Upper lobe of right lung (tissue), 1 donor: ENCODE results near the gene NDUFV2. TPM values are rescaled to one million over a fixed set of nuclear protein-coding genes. Genes with fewer than 3 reads are reported as not detected.

Source experiments
- ATAC-seq: fragments of 200-7000 bp; cut with Tn5 transposase; one replicate; pipeline ENCODE4 v1.9.1; 2020; ENCODE audit warnings: mild to moderate bottlenecking, moderate library complexity
- DNase-seq: peaks from one replicate; pipeline ENCODE4 v3.0.0-alpha.2; 2020
- H3K27ac ChIP-seq: fragments of 200-600 bp; one replicate; pipeline ENCODE4 v1.8.0; 2022
- H3K27me3 ChIP-seq: fragments of 200-600 bp; one replicate; pipeline ENCODE4 v1.8.0; 2022; ENCODE audit warnings: mild to moderate bottlenecking
- H3K36me3 ChIP-seq: fragments of 200-600 bp; one replicate; pipeline ENCODE4 v1.8.0; 2022
- H3K4me1 ChIP-seq: fragments of 200-600 bp; one replicate; pipeline ENCODE4 v1.8.0; 2022
- H3K4me3 ChIP-seq: fragments of 200-600 bp; one replicate; pipeline ENCODE4 v1.8.0; 2022; ENCODE audit warnings: mild to moderate bottlenecking
- H3K9me3 ChIP-seq: fragments of 200-600 bp; one replicate; pipeline ENCODE4 v1.8.0; 2022
- intact Hi-C: fragments of 100-400 bp; cut with DNase I; formaldehyde crosslinking; loops from one replicate; pipeline ENCODE4 v1.11.0; 2022
- total RNA-seq: library from RNA; stranded (reverse); fragmentation: NEBNext Ultra II Directional; extraction: Animal tissue kit (Norgen Biotek cat#: 25700); gene quantifications from one replicate; pipeline ENCODE4 v1.2.1, GENCODE V29; 2021
- TF ChIP-seq, protein P1 (sequence below): fragments of 200-600 bp; IDR thresholded peaks from one replicate; pipeline ENCODE4 v1.8.0; 2022; ENCODE audit warnings: antibody characterized with exemption
- donor health status: DM: no; HTN: yes; CAD: no; lungs with severe emphysema.

Gene NDUFV2
- total RNA-seq, 1 donor from 2014 or later: 106 TPM

GRCh38 chr18:9103376-9103873, 926 bp downstream of the NDUFV2 start:
- peak overlapping the region; percentile 92 for H3K27ac ChIP-seq
- H3K4me3 ChIP-seq: peak overlapping the region; percentile 77
- DNase-seq (no peak), ATAC-seq (no peak)
- H3K9me3 ChIP-seq: no peaks in the 10 kb centered on the region
- intact Hi-C loops: no loop called here
- H3K4me1 ChIP-seq: peaks cover 46% of the 10 kb centered on the region
- H3K27me3 ChIP-seq: no peaks in the 10 kb centered on the region
- TF ChIP-seq, protein P1, sequence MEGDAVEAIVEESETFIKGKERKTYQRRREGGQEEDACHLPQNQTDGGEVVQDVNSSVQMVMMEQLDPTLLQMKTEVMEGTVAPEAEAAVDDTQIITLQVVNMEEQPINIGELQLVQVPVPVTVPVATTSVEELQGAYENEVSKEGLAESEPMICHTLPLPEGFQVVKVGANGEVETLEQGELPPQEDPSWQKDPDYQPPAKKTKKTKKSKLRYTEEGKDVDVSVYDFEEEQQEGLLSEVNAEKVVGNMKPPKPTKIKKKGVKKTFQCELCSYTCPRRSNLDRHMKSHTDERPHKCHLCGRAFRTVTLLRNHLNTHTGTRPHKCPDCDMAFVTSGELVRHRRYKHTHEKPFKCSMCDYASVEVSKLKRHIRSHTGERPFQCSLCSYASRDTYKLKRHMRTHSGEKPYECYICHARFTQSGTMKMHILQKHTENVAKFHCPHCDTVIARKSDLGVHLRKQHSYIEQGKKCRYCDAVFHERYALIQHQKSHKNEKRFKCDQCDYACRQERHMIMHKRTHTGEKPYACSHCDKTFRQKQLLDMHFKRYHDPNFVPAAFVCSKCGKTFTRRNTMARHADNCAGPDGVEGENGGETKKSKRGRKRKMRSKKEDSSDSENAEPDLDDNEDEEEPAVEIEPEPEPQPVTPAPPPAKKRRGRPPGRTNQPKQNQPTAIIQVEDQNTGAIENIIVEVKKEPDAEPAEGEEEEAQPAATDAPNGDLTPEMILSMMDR: no peak
- H3K36me3 ChIP-seq: no peaks in the 10 kb centered on the region

DNA sequence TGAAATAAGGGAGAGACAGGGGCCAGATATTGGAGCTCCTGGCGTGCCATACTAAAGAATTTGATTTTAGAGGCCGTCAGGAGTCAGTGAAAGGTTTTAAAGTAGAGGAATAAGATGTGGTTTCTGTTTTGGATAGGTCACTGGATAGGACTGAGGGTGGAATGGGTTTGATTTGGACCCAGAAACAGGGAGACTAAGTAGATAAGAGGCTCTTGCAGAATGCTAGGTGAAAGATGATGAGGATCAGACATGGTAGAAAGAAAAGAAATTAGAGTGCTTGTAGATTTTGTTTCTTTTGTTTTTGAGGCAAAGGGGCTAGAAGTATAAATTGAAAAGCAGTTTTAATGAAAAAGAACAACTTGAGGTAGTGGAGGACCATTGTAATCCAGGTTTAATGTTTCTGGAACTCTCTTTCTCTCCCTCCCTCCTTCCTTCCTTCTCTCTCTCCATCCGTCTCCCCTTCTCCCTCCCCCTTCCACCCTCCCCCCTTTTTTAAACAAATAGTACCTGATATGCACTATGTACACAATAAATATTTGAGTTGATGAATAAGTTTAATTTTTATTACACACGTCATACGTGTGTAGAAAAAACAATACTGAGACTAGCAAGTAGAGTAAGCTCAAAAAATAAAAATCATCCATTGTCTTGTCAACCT, 1.9 kb downstream of the NDUFV2 start:
- peak overlapping the region; percentile 92 for H3K27ac ChIP-seq
- H3K4me3 ChIP-seq: peak overlapping the region; percentile 77
- H3K36me3 ChIP-seq: no peaks in the 10 kb centered on the region
- peaks cover 54% of the 10 kb centered on the region for H3K4me1 ChIP-seq
- intact Hi-C loops: no loop called here
- DNase-seq (no peak), ATAC-seq (no peak)
- TF ChIP-seq, protein P1: no peak
- no peaks in the 10 kb centered on the region for H3K27me3 ChIP-seq
- H3K9me3 ChIP-seq: no peaks in the 10 kb centered on the region

DNA sequence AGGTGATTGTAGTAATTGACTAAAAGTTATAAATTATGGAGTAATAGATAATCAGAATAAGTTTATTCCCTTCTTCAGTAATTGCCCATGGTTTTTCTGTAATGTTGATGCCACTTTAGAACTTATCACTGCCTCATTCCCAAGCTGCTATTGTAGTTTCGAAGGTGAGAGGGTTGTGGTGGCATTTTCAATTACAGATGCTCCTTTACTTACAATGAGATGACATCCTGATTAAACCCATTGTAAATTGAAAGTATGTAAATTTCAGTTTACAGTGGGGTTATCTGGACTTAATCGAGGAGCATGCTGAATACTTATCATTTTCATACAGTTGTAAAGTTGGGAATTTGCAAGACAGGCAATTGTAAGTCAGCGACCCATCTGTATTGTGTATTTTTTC, 2.9 kb downstream of the NDUFV2 start:
- ATAC-seq: no peak
- Histone ChIP-seq H3K36me3 (no peaks in the 10 kb centered on the region), H3K4me1 (peaks cover 64% of the 10 kb centered on the region), H3K4me3 (peak overlapping the region; percentile 77), H3K27ac (no peak overlapping the region), H3K27me3 (no peaks in the 10 kb centered on the region), H3K9me3 (no peaks in the 10 kb centered on the region)
- TF ChIP-seq, protein P1: no peak
- intact Hi-C loops: no loop called here
- no peak for DNase-seq

DNA sequence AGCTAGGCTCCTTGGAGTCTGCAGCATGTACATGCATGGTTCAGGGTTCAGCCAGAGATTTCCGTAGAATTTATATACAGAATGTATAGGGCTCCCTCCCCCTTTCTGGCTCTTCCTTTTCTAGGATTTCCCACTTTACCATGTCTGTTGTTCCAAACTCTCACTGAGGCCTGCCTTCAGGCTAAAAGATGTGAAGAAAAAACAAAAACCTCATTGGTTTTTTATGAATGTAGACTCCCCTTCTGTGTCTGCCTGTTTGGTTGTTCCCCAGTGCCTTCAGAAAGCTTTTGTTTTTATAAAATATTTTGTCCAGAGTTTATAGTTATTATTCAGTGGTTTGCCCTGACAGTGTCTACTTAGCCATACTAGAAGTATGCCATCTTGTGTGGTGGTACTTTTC, 3.6 kb downstream of the NDUFV2 start:
- DNase-seq (no peak), ATAC-seq (no peak)
- Histone ChIP-seq H3K4me1 (peaks cover 70% of the 10 kb centered on the region), H3K9me3 (no peaks in the 10 kb centered on the region), H3K27me3 (no peaks in the 10 kb centered on the region), H3K27ac (no peak overlapping the region), H3K4me3 (peak overlapping the region; percentile 77), H3K36me3 (no peaks in the 10 kb centered on the region)
- intact Hi-C loops: no loop called here
- TF ChIP-seq, protein P1: no peak

DNA sequence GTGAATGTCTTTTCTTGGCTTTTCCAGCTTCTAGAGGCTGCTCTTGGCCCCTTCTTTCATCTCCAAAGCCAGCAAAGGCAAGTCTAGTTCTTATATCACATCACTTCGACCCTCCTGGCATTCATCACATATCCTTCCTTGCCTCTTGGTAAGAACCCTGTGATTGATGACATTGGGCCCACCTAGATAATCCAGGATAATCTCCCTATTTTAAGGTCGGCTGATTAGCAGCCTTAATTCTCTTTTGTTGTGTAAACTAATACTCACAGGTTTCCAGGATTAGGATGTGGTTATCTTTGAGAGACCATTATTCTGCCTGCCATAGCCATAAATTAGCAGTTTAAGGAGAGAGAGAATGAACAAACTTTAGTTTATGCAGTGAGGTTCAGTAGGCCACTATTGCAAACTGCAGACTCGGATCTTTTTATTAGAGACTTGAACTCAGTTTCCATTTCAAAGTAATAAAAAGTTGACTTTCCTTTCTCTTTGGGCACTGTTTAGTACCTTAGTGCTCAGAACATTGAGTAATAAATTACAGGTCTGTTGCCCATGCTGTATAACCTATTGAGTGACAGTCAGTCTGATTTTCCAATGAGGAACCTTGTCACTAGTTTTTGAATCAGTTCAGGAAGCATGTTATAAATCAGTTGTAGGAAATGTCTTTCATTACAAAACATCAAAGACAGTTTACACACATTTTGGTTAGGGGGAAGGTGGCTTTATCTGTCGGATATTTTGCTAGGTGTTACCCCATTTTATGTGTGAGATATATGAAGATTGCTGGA, 4.5 kb downstream of the NDUFV2 start:
- H3K36me3 ChIP-seq: no peaks in the 10 kb centered on the region
- TF ChIP-seq, protein P1: no peak
- intact Hi-C loops: no loop called here
- H3K4me3 ChIP-seq: no peak overlapping the region
- no peak for ATAC-seq
- no peak overlapping the region for H3K27ac ChIP-seq
- peaks cover 73% of the 10 kb centered on the region for H3K4me1 ChIP-seq
- DNase-seq: no peak
- no peaks in the 10 kb centered on the region for H3K9me3 ChIP-seq
- H3K27me3 ChIP-seq: no peaks in the 10 kb centered on the region
